RWPE1 (cell line): ENCODE measurements around the gene PRCC.

Source experiments
- CTCF ChIA-PET: fragments of 350-600 bp; sonication (Branson Sonifier 250); formaldehyde crosslinking; extraction: SDS; loops from one replicate; lab custom pipeline; 2021; lab: Yijun Ruan, JAX
- POLR2A ChIA-PET: fragments of 400-600 bp; formaldehyde crosslinking; extraction: SDS; loops from one replicate; lab custom pipeline; 2020; ENCODE audit warnings: antibody characterized with exemption; ENCODE audit not compliant: low non-redundant PET; lab: Yijun Ruan, JAX
- DNase-seq: peaks from one replicate; pipeline ENCODE4 v3.0.0; 2012; ENCODE audit warnings: low spot score
- H3K27ac ChIP-seq: fragments of 450-650 bp; 2 replicates; pipeline ENCODE4 v1.5.1; 2017
- CTCF ChIP-seq: fragments of 450-650 bp; conservative IDR thresholded peaks from 2 replicates; pipeline ENCODE4 v1.5.1; 2017; ENCODE audit warnings: low read depth, mild to moderate bottlenecking

PRCC gene

GRCh38 chr1:156814571-156815260 lies 47.4 kb downstream of the PRCC start:
- CTCF ChIA-PET: interaction anchor here (0.6 to 0.9 kb wide), 6 partner anchors 36 to 239 kb away, joined by 3 to 5 read pairs (median 3); partner anchors contain the start of gene NTRK1
- TF ChIP-seq CTCF: no peak
- POLR2A ChIA-PET: interaction anchor here (0.9 kb wide), 1 partner anchor 45 kb away, joined by 3 read pairs; no protein-coding TSS in a partner anchor
- DNase-seq: peak; percentile 56
- peak overlapping the region; percentile 69 for H3K27ac ChIP-seq

GRCh38 chr1:156815307-156815826 lies 48.0 kb downstream of the PRCC start:
- POLR2A ChIA-PET: no interaction called here
- no peak for TF ChIP-seq CTCF
- CTCF ChIA-PET: interaction anchor here (0.7 kb wide), 1 partner anchor 127 kb away, joined by 3 read pairs; no protein-coding TSS in a partner anchor

GRCh38 chr1:156815961-156816422 lies 48.7 kb downstream of the PRCC start:
- peak overlapping the region; percentile 69 for H3K27ac ChIP-seq
- no peak for DNase-seq
- POLR2A ChIA-PET: no interaction called here
- TF ChIP-seq CTCF: no peak
- CTCF ChIA-PET: interaction anchor here (0.7 kb wide), 1 partner anchor 126 kb away, joined by 3 read pairs; no protein-coding TSS in a partner anchor

More at GRCh38 chr1:156815307-156815826, 48.0 kb downstream of the PRCC start:
- H3K27ac ChIP-seq: peak overlapping the region; percentile 69
- peak; percentile 36 for DNase-seq

GRCh38 chr1:156816561-156817328 lies 49.4 kb downstream of the PRCC start, which contains the start of gene SH2D2A:
Gene SH2D2A, minus strand, starts transcription at chr1:156816848. Its CDS starts 140 bp downstream, at chr1:156816708.
- TF ChIP-seq CTCF: no peak
- POLR2A ChIA-PET: no interaction called here
- peak; percentile 54 for DNase-seq
- CTCF ChIA-PET: interaction anchor here (0.6 to 1.7 kb wide), 2 partner anchors 22 to 319 kb away, joined by 3 to 5 read pairs; no protein-coding TSS in a partner anchor
- H3K27ac ChIP-seq: peak within 1 kb of the TSS; percentile 69

GRCh38 chr1:156821801-156822200 lies 54.5 kb downstream of the PRCC start:
- POLR2A ChIA-PET: no interaction called here

More at GRCh38 chr1:156821801-156822200, 54.5 kb downstream of the PRCC start:
- no peak for TF ChIP-seq CTCF
- no peak overlapping the region for H3K27ac ChIP-seq
- no peak for DNase-seq
- CTCF ChIA-PET: interaction anchor here (1.5 kb wide), 1 partner anchor 132 kb away, joined by 5 read pairs; no protein-coding TSS in a partner anchor
